8988T (cell line): ENCODE measurements around the gene TMEM174.

ENCODE experiments used
- DNase-seq: peaks from one replicate; pipeline ENCODE4 v3.0.0; 2011

Gene TMEM174

GRCh38 chr5:73172951-73173350, at the start of gene TMEM174:
TSS of gene TMEM174 (plus strand) at chr5:73173193. CDS start at chr5:73173244, 51 bp downstream.
- DNase-seq, result no peak

DNA sequence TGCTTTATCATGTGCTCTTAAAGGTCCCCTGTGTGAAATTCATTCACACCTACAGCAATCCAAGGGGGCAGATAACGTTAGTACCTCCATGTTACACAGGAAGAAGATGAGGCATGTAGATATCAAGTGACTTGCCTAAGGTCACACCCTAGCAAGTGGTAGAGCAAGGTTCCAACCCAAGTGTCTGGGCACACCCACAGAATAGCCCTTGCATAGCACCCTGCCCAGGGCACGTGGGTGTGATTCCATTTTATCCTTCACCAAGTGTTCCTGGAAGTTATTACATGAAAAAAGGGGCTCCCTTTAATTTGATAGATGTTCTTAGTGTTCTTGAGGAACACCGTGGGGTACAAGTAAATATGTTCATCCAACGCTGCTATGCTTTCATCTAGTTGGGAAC, 47.7 kb upstream of the TMEM174 start:
- DNase-seq, result no peak

GRCh38 chr5:73126381-73126780, 46.6 kb upstream of the TMEM174 start:
- no peak for DNase-seq

DNA sequence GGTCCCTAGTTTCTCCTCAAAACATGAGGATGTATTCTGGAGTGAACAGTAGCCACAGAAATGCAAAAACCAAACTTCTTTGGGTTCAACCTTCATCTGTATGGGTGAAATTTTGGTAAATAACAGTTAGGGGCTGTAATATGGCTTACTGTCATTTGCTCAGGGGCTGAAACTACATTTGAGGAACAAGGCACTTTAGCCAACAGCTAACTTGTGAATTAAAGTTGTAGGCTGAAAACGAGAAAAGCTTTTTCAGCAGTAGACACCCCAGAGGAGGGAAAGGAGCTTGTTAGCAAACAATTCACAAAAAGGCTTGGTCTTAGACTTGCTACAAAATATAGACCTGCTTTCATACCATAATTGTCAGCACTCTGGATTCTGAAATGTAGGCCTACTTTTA, 46.0 kb upstream of the TMEM174 start:
- no peak for DNase-seq

DNA sequence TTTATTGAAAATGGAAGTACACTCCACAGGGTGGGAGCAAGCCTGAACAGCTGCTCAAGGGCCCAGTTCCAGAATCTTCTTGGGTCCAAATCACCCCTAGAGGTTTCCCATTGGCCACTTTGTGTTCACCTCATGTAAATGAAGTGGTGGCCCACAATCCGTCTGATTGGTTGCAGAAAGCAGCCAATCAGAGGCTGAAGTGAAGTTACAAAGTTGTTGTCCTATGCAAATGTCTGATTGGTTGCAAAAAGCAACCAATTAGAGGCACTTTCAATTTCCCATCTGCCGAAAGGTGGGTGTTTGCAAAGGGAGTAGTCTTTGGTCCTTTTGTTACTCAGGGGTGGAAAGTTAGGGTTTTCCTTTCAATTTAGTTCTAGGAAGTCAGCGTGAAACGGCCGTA, 43.9 kb upstream of the TMEM174 start:
- no peak for DNase-seq

DNA sequence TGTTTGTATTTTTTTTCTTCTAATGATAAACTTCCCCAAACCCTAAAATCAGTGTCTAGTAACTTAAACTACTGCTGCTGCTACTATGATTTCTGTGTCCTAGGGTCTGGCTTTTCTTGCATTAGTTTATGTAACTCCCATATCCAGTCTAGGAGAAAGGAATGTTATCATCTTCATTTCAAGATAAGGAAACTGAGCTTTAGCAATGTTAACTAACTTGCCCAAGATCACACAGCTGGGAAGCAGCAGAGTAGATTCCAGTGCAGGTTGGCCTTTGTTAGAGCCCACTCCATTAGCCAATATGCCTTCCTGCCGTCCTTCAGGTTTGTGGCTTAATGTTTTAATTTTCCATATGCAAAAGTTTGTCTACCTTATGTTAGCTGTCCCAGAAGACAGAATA, 42.2 kb upstream of the TMEM174 start:
- no peak for DNase-seq

GRCh38 chr5:73131711-73132425, 41.1 kb upstream of the TMEM174 start:
- no peak for DNase-seq

DNA sequence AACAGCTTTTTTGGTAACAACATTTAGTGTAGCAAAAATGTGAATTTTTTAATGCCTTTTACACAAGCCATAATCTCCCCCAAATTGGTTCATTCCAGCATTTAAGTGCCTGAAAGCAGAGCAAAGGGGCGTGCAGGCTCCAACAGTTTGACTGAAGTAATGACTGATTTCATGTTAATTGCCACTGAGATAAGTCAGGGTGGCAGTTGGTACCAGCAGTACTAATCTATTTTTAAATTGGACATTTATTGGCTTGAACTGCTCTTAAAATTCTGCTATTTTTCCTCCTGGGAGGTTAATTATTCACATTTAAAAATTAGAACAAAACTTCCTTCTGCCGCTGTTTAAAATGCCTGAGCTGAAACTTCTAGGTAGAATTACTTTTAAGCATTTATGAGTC, 40.2 kb upstream of the TMEM174 start:
- DNase-seq, result no peak

DNA sequence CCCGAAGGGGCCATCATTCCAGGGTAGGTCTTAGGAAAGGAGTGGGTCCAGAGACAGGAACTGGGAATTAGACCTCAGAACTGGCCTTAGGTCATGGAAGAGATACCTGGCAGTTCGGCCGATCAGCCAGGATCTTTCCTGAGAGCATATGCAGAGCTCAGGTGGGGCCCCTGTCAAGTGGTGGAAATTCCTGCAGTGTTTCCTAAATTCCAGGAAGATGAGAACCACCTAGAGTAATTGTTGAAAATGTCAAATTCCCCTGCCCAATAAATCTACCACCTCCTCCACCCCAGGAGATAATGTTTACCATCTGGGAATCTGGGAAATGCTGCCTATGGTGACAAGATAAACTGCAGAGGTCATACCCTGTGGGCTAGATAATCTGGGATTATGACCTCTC, 38.0 kb upstream of the TMEM174 start:
- DNase-seq, result no peak

- peak; percentile 56 for DNase-seq
These were observed 37.5 kb upstream of the TMEM174 start for GRCh38 chr5:73135429-73136054.

- DNase-seq, result no peak
These were observed 36.9 kb upstream of the TMEM174 start for GRCh38 chr5:73136055-73136562.

DNA sequence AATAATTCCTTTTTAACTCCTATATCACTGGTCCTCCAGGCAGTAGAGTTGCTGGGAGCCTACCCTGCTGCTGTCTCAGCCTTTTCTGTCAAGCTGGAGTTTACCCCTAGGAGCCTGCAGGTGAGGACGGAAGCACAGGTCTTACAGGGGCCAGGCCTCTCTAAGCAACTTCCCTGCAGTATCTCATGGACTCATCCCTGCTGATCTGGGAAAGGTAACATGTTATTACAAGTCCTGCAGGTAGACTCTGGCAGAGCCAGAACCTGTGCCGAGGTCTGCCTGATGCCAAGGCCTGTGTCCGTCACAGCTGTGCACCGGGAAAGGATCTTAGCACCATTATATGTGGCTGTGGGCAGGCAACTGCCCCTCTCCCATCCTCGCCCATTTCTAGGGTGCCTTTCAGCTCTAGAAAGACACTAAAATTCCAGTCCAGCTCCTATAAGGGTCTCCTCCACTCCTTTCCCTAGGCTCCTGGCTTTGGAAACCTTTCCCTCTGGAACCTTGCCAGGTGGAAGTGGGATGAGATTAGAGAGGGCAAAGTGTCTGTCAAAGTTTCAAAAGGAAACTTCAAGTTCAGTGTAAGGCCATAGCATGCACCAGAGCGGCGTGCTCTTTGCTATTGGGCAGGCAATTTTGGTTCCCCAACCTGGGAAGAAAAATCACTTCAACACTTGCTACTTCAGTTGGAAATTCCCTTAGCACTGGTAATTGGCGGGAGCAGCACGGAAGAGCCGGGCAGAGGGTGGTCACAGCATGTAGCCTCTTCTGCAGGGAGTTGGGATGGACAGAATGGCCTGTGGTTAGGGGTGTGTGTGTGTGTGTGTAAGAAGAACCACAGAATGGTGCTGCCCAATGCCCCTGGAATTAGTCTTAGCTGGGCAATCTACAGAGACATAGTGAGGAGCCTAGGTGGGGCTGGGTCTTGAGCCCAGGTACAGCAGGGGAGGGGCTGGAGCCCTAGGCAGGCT, 35.1 kb upstream of the TMEM174 start:
- DNase-seq, result no peak

DNA sequence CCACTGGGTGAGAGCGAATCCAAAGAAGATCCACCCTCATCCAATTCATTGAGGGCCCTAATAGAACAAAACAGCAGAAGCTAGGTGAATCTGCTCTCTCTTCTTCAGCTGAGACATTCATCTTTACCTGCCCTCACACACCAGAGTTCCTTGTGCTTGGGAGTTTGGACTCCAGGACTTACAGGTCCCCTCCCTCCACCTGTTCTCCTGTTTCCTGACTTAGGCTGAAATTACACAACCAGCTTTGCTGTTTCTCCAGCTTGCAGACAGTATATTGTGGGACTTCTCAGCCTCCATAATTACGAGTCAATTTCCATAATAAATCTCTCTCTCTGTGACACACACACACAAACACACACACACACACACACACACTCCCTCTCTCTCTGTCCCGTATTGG, 33.5 kb upstream of the TMEM174 start:
- no peak for DNase-seq

DNA sequence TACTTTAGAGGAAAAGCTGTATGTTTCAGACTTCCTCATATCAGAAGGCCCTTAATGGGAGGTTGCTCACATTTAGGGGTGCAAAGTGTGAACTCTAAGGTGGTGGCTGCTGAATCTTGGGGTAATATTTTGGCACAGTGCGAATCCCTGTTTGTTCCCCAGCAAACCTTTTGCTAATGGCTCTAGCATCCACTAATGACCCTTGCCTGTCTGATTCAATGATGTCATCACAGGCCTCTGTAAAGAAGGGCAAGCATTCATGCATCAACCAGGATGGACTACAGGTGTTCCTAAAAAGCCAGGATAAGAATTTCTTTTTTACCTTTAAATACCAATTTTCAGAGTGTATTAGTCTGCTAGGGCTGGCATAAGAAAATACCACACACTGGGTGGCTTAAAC, 32.2 kb upstream of the TMEM174 start:
- no peak for DNase-seq

DNA sequence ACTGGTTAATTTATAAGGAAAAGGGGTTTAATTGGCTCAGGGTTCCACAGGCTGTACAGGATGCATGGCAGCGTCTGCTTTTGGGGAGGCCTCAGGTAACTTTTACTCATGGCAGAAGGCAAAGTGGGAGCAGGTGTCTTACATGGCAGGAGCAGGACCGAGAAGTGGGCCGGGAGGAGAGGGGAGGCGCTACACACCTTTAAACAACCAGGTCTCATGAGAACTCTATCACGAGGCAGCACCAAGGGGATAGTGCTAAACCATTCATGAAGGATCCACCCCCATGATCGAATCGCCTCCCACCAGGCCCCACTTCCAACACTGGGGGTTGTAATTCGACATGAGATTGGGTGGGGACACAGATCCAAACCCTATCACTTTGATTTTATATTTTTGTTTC, 31.0 kb upstream of the TMEM174 start:
- DNase-seq, result no peak

GRCh38 chr5:73143716-73144115, 29.3 kb upstream of the TMEM174 start:
- no peak for DNase-seq

DNA sequence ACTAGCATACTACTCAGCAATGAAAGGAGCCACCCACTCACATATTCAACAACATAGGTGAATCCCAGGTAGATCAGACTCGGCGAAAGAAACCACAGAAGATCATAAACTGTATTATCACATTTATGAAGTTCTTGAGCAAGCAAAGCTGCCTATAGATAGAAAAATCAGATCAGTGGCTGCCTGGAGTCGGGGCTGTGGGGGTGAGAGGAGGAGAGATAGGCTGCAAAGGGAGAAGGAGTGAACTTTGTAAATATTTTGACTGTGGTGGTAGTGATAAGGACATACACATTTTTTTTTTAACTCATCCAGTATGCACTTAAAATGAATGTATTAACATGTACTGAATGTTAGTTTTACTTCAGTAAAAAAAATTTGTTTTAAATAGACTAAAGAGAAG, 23.5 kb upstream of the TMEM174 start:
- no peak for DNase-seq

GRCh38 chr5:73150876-73151275, 22.1 kb upstream of the TMEM174 start:
- DNase-seq, result no peak

GRCh38 chr5:73151766-73152410, 21.1 kb upstream of the TMEM174 start:
- no peak for DNase-seq

DNA sequence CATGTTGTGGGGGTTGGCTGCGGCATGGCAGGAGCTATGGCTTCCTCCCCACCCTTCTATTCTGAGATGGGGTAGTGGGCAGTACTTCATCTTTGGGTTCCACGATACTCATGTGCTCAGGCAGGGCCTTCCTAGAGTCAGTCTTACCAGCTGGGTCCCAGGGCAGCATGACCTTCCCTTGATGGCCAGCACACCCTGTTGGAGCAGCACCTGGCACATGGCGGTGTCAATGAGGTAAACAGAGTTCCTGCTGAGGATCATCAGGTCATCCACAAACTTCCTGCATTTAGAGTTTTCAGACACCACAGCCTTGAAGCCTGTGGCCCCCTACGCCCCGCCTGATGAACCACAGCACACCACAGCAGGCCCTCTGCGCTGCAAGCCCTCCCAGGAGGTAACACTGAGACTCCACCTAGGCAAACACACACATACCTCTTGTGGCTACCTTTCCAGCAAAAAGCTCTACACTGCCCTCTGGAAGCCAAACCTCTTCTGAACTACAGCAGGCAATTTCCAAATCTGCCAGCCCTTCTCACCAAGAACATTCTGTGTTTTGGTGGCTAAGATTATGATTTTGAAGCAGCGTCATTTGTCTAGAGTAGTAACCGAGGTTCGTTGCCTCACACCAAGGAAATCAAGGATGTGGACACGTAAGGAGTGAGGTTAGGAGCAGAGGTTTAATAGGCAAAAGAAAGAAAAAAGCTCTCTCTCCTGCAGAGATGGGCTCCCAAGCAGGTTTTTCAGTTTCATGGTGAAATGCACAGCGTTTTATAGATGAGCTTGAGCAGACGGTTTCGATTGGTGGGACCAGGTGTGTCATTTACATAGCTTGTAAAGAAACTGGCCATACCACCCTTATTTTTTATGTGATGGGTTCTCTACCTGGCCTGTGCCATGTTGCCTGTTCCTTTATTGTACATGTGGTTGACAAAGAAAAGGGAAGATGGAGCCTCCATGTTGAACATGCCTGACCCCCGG, 20.3 kb upstream of the TMEM174 start:
- DNase-seq, result no peak

- no peak for DNase-seq
These were observed 19.5 kb upstream of the TMEM174 start for GRCh38 chr5:73153513-73153912.
